ENCODE measurements around the gene C3orf22. TPM values are rescaled to one million over a fixed set of nuclear protein-coding genes. Genes with fewer than 3 reads are reported as not detected.

The C3orf22 gene
- polyA plus RNA-seq, 1 donor from 2014 or later = not detected

DNA sequence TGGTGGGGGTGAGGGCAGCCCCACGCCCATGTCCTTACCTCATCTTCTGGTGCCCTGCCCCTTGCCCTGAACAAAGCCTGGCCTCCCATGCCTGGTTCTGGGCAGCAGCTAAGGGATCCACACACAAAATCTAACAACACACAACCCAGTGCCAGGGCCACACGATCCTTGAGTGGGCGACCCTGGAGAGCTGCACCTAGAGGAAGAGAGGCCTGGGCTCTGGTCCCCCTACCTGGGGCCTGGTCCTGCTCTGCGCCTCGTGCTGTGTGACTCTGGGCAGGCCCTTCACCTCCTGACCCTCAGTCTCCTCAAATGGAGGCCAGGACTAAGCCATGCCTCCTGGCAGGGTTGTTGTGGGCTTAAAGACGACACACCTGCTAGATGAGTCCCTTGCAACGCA is 20.0 kb upstream of the C3orf22 start:
- no peak overlapping the region for H3K4me3 ChIP-seq (ENCODE audit: low read length)
- no peaks in the 10 kb centered on the region for H3F3A ChIP-seq (ENCODE audit: insufficient read depth, low read length, poor library complexity, severe bottlenecking)
- no peaks in the 10 kb centered on the region for H3K27me3 ChIP-seq (ENCODE audit: insufficient read depth, low read depth, low read length)
- H3K79me2 ChIP-seq (replicated peaks; ENCODE audit: insufficient read depth, low read length) = no peaks in the 10 kb centered on the region
- no peaks in the 10 kb centered on the region for H3K9me3 ChIP-seq (ENCODE audit: low read length)
- no peaks in the 10 kb centered on the region for H3K36me3 ChIP-seq (ENCODE audit: insufficient read depth, low read length)
- H3K9me2 ChIP-seq (ENCODE audit: insufficient read depth, low read length) = no peaks in the 10 kb centered on the region
- no peaks in the 10 kb centered on the region for H4K20me1 ChIP-seq (ENCODE audit: insufficient read depth)
- H3K4me2 ChIP-seq (ENCODE audit: low read length) = no peak overlapping the region
- H2AFZ ChIP-seq (ENCODE audit: low read depth, low read length) = no peak overlapping the region
- TF ChIP-seq MXI1 (conservative IDR thresholded peaks at IDR 0.05; ENCODE audit: poor library complexity, severe bottlenecking) (no peak), TAF1 (IDR thresholded peaks at IDR 0.05; ENCODE audit: low read depth) (no peak), REST (IDR thresholded peaks at IDR 0.05; ENCODE audit: borderline replicate concordance) (no peak), POLR2AphosphoS5 (IDR thresholded peaks at IDR 0.05) (no peak)
- TF ChIP-seq, protein P1, sequence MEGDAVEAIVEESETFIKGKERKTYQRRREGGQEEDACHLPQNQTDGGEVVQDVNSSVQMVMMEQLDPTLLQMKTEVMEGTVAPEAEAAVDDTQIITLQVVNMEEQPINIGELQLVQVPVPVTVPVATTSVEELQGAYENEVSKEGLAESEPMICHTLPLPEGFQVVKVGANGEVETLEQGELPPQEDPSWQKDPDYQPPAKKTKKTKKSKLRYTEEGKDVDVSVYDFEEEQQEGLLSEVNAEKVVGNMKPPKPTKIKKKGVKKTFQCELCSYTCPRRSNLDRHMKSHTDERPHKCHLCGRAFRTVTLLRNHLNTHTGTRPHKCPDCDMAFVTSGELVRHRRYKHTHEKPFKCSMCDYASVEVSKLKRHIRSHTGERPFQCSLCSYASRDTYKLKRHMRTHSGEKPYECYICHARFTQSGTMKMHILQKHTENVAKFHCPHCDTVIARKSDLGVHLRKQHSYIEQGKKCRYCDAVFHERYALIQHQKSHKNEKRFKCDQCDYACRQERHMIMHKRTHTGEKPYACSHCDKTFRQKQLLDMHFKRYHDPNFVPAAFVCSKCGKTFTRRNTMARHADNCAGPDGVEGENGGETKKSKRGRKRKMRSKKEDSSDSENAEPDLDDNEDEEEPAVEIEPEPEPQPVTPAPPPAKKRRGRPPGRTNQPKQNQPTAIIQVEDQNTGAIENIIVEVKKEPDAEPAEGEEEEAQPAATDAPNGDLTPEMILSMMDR (IDR thresholded peaks at IDR 0.05; ENCODE audit: poor library complexity, severe bottlenecking) = no peak
- no peak overlapping the region for H3K27ac ChIP-seq (ENCODE audit: low read length)
- H3K9ac ChIP-seq (ENCODE audit: low read length) = no peak overlapping the region

GRCh38 chr3:126577261-126577660 is 18.5 kb upstream of the C3orf22 start:
- Histone ChIP-seq H3K79me2 (replicated peaks; ENCODE audit: insufficient read depth, low read length) (no peaks in the 10 kb centered on the region), H4K20me1 (ENCODE audit: insufficient read depth) (no peaks in the 10 kb centered on the region), H3K9me3 (ENCODE audit: low read length) (no peaks in the 10 kb centered on the region), H3K4me2 (ENCODE audit: low read length) (no peak overlapping the region), H3K27ac (ENCODE audit: low read length) (no peak overlapping the region), H3K4me3 (ENCODE audit: low read length) (no peak overlapping the region), H3K36me3 (ENCODE audit: insufficient read depth, low read length) (no peaks in the 10 kb centered on the region), H3K9ac (ENCODE audit: low read length) (no peak overlapping the region), H3F3A (ENCODE audit: insufficient read depth, low read length, poor library complexity, severe bottlenecking) (no peaks in the 10 kb centered on the region), H3K9me2 (ENCODE audit: insufficient read depth, low read length) (no peaks in the 10 kb centered on the region), H3K27me3 (ENCODE audit: insufficient read depth, low read depth, low read length) (no peaks in the 10 kb centered on the region), H2AFZ (ENCODE audit: low read depth, low read length) (no peak overlapping the region)
- TF ChIP-seq REST (IDR thresholded peaks at IDR 0.05; ENCODE audit: borderline replicate concordance) (no peak), POLR2AphosphoS5 (IDR thresholded peaks at IDR 0.05) (no peak), RAD21 (conservative IDR thresholded peaks at IDR 0.05) (no peak), MXI1 (conservative IDR thresholded peaks at IDR 0.05; ENCODE audit: poor library complexity, severe bottlenecking) (no peak), SMC3 (conservative IDR thresholded peaks at IDR 0.05; ENCODE audit: poor library complexity) (no peak), EZH2 (IDR thresholded peaks at IDR 0.05; ENCODE audit: borderline replicate concordance, insufficient read depth, low read length, poor library complexity, severe bottlenecking) (no peak), TAF1 (IDR thresholded peaks at IDR 0.05; ENCODE audit: low read depth) (no peak), EP300 (conservative IDR thresholded peaks at IDR 0.05; ENCODE audit: poor library complexity, severe bottlenecking) (no peak)
- TF ChIP-seq, protein P1 (IDR thresholded peaks at IDR 0.05; ENCODE audit: poor library complexity, severe bottlenecking) = no peak

All from neural cell (in vitro differentiated cells).